Measurements from ENCODE around the gene DENND11.
"Not testable (repeated sequence)": the region's sequence is repeated elsewhere in the genome, so short reads cannot be mapped to it uniquely, and the experiment has no call there.

The DENND11 gene

GRCh38 chr7:141695803-141696289 is 6.1 kb downstream of the DENND11 start:
- no peak for DNase-seq (ENCODE audit: low read depth)
- H3K4me3 ChIP-seq (ENCODE audit: low read length) = no peak overlapping the region
- TF ChIP-seq, protein P1, sequence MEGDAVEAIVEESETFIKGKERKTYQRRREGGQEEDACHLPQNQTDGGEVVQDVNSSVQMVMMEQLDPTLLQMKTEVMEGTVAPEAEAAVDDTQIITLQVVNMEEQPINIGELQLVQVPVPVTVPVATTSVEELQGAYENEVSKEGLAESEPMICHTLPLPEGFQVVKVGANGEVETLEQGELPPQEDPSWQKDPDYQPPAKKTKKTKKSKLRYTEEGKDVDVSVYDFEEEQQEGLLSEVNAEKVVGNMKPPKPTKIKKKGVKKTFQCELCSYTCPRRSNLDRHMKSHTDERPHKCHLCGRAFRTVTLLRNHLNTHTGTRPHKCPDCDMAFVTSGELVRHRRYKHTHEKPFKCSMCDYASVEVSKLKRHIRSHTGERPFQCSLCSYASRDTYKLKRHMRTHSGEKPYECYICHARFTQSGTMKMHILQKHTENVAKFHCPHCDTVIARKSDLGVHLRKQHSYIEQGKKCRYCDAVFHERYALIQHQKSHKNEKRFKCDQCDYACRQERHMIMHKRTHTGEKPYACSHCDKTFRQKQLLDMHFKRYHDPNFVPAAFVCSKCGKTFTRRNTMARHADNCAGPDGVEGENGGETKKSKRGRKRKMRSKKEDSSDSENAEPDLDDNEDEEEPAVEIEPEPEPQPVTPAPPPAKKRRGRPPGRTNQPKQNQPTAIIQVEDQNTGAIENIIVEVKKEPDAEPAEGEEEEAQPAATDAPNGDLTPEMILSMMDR (conservative IDR thresholded peaks at IDR 0.05; ENCODE audit: low read length) = no peak

GRCh38 chr7:141693082-141693481 is 8.9 kb downstream of the DENND11 start:
- no peak overlapping the region for H3K4me3 ChIP-seq (ENCODE audit: low read length)
- no peak for DNase-seq (ENCODE audit: low read depth)
- TF ChIP-seq, protein P1 (conservative IDR thresholded peaks at IDR 0.05; ENCODE audit: low read length) = no peak

DNA sequence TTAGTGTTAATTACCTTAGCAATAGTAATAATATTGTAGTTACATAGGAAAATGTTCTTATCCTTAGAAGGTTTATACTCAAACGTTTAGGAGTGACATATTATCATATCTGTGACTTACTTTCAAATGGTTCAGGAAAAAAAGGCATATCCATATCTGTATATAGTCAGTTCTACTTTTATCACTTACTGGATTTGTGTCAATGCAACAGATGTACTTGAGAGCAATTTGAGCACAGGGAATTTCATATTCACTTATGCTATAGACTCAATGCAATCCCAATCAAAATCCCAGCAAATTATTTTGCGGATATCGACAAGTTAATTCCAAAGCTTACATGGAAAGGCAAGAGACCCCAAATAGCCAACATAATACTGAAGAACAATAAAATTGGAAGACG is 10.0 kb downstream of the DENND11 start:
- TF ChIP-seq, protein P1 (conservative IDR thresholded peaks at IDR 0.05; ENCODE audit: low read length) = no peak

GRCh38 chr7:141691540-141691939 is 10.4 kb downstream of the DENND11 start:
- no peak for DNase-seq (ENCODE audit: low read depth)
- TF ChIP-seq, protein P1 (conservative IDR thresholded peaks at IDR 0.05; ENCODE audit: low read length) = no peak
- no peak overlapping the region for H3K4me3 ChIP-seq (ENCODE audit: low read length)

More for the DNA sequence above, 10.0 kb downstream of the DENND11 start:
- no peak for DNase-seq (ENCODE audit: low read depth)
- no peak overlapping the region for H3K4me3 ChIP-seq (ENCODE audit: low read length)

- not testable (repeated sequence) for DNase-seq (ENCODE audit: low read depth); H3K4me3 ChIP-seq (ENCODE audit: low read length)
Measured at GRCh38 chr7:141689072-141689825, 12.7 kb downstream of the DENND11 start.

- TF ChIP-seq, protein P1 (conservative IDR thresholded peaks at IDR 0.05; ENCODE audit: low read length) = no peak
- DNase-seq (ENCODE audit: low read depth) = no peak
Measured at GRCh38 chr7:141688043-141688442, 13.9 kb downstream of the DENND11 start.

GRCh38 chr7:141686670-141687069 is 15.3 kb downstream of the DENND11 start:
- TF ChIP-seq, protein P1 (conservative IDR thresholded peaks at IDR 0.05; ENCODE audit: low read length) = no peak
- no peak for DNase-seq (ENCODE audit: low read depth)
- no peak overlapping the region for H3K4me3 ChIP-seq (ENCODE audit: low read length)

More at GRCh38 chr7:141688043-141688442, 13.9 kb downstream of the DENND11 start:
- no peak overlapping the region for H3K4me3 ChIP-seq (ENCODE audit: low read length)
